ENCODE results near the gene DNAI4. TPM values are rescaled to one million over a fixed set of nuclear protein-coding genes. Genes with fewer than 3 reads are reported as not detected.
"Not testable (repeated sequence)": the region's sequence is repeated elsewhere in the genome, so short reads cannot be mapped to it uniquely, and the experiment has no call there.

Gene DNAI4
- total and polyA plus RNA-seq, 2 experiments from 2014 or later = 0.90 to 3.8 TPM

- H3K4me2 ChIP-seq; ATAC-seq; H3K27me3 Mint-ChIP-seq (ENCODE audit: insufficient read depth, low read depth, poor library complexity); H3K27me3 ChIP-seq (ENCODE audit: insufficient read depth); H3K4me1 ChIP-seq (ENCODE audit: insufficient read depth); H2AFZ ChIP-seq; H3K36me3 ChIP-seq (ENCODE audit: insufficient read depth); H3K4me3 Mint-ChIP-seq; H3K27ac ChIP-seq (ENCODE audit: low read depth); H3K4me1 Mint-ChIP-seq; H3K79me2 ChIP-seq (replicated peaks; ENCODE audit: insufficient read depth); H3K36me3 Mint-ChIP-seq (ENCODE audit: low read depth); H3K27ac Mint-ChIP-seq; DNase-seq (ENCODE audit: low spot score); H3K9me2 ChIP-seq (ENCODE audit: insufficient read depth); H3F3A ChIP-seq (replicated peaks; ENCODE audit: low read depth); H3K4me3 ChIP-seq; H4K20me1 ChIP-seq (replicated peaks; ENCODE audit: insufficient read depth): not testable (repeated sequence)
- H3K9me3 Mint-ChIP-seq = peaks cover 20% of the 10 kb centered on the region
Measured at GRCh38 chr1:66785800-66786199, 138.9 kb downstream of the DNAI4 start.

GRCh38 chr1:66779475-66780078 is 145.1 kb downstream of the DNAI4 start:
- H3K4me3 Mint-ChIP-seq = no peak overlapping the region
- H3K27ac Mint-ChIP-seq = no peak overlapping the region
- H3K36me3 Mint-ChIP-seq (ENCODE audit: low read depth) = peaks cover 15% of the 10 kb centered on the region
- TF ChIP-seq EZH2 (IDR thresholded peaks at IDR 0.05; ENCODE audit: low read depth, unreplicated experiment) (no peak), ZNF114 (CRISPR knock-in tag; IDR thresholded peaks at IDR 0.05) (no peak), CREB1 (CRISPR knock-in tag; IDR thresholded peaks at IDR 0.05; ENCODE audit: low read depth) (no peak), POLR2AphosphoS5 (IDR thresholded peaks at IDR 0.05; ENCODE audit: low read depth) (no peak), JUNB (IDR thresholded peaks at IDR 0.05; ENCODE audit: unreplicated experiment) (no peak), ZNF331 (CRISPR knock-in tag; IDR thresholded peaks at IDR 0.05; ENCODE audit: low read depth) (no peak), ETS1 (IDR thresholded peaks at IDR 0.05) (no peak)
- TF ChIP-seq, protein P1, sequence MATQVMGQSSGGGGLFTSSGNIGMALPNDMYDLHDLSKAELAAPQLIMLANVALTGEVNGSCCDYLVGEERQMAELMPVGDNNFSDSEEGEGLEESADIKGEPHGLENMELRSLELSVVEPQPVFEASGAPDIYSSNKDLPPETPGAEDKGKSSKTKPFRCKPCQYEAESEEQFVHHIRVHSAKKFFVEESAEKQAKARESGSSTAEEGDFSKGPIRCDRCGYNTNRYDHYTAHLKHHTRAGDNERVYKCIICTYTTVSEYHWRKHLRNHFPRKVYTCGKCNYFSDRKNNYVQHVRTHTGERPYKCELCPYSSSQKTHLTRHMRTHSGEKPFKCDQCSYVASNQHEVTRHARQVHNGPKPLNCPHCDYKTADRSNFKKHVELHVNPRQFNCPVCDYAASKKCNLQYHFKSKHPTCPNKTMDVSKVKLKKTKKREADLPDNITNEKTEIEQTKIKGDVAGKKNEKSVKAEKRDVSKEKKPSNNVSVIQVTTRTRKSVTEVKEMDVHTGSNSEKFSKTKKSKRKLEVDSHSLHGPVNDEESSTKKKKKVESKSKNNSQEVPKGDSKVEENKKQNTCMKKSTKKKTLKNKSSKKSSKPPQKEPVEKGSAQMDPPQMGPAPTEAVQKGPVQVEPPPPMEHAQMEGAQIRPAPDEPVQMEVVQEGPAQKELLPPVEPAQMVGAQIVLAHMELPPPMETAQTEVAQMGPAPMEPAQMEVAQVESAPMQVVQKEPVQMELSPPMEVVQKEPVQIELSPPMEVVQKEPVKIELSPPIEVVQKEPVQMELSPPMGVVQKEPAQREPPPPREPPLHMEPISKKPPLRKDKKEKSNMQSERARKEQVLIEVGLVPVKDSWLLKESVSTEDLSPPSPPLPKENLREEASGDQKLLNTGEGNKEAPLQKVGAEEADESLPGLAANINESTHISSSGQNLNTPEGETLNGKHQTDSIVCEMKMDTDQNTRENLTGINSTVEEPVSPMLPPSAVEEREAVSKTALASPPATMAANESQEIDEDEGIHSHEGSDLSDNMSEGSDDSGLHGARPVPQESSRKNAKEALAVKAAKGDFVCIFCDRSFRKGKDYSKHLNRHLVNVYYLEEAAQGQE (IDR thresholded peaks at IDR 0.05; ENCODE audit: unreplicated experiment) = no peak
- TF ChIP-seq, protein P2, sequence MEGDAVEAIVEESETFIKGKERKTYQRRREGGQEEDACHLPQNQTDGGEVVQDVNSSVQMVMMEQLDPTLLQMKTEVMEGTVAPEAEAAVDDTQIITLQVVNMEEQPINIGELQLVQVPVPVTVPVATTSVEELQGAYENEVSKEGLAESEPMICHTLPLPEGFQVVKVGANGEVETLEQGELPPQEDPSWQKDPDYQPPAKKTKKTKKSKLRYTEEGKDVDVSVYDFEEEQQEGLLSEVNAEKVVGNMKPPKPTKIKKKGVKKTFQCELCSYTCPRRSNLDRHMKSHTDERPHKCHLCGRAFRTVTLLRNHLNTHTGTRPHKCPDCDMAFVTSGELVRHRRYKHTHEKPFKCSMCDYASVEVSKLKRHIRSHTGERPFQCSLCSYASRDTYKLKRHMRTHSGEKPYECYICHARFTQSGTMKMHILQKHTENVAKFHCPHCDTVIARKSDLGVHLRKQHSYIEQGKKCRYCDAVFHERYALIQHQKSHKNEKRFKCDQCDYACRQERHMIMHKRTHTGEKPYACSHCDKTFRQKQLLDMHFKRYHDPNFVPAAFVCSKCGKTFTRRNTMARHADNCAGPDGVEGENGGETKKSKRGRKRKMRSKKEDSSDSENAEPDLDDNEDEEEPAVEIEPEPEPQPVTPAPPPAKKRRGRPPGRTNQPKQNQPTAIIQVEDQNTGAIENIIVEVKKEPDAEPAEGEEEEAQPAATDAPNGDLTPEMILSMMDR (conservative IDR thresholded peaks at IDR 0.05; ENCODE audit: low read depth in 2 of 2) = no peak

More at GRCh38 chr1:66779475-66780078, 145.1 kb downstream of the DNAI4 start:
- no peaks in the 10 kb centered on the region for H3K9me2 ChIP-seq (ENCODE audit: insufficient read depth)
- no peak overlapping the region for H3K27ac ChIP-seq (ENCODE audit: low read depth)
- H3K79me2 ChIP-seq (replicated peaks; ENCODE audit: insufficient read depth) = no peaks in the 10 kb centered on the region
- H3K27me3 ChIP-seq (ENCODE audit: insufficient read depth) = no peaks in the 10 kb centered on the region
- H3K9me3 Mint-ChIP-seq = peaks cover 35% of the 10 kb centered on the region
- H4K20me1 ChIP-seq (replicated peaks; ENCODE audit: insufficient read depth) = no peaks in the 10 kb centered on the region
- H3F3A ChIP-seq (replicated peaks; ENCODE audit: low read depth) = no peaks in the 10 kb centered on the region
- H3K4me1 Mint-ChIP-seq = no peaks in the 10 kb centered on the region
- no peak overlapping the region for H3K4me2 ChIP-seq
- H3K36me3 ChIP-seq (ENCODE audit: insufficient read depth) = peaks cover 4% of the 10 kb centered on the region; the same call in 1 of the 2 replicates
- no peak overlapping the region for H3K4me3 ChIP-seq
- peaks cover 3% of the 10 kb centered on the region for H3K27me3 Mint-ChIP-seq (ENCODE audit: insufficient read depth, low read depth, poor library complexity)
- DNase-seq (ENCODE audit: low spot score) (no peak), ATAC-seq (no peak)
- no peak overlapping the region for H2AFZ ChIP-seq
- H3K4me1 ChIP-seq (ENCODE audit: insufficient read depth) = no peaks in the 10 kb centered on the region
